Measurements from ENCODE around the gene FAM89B. TPM values are rescaled to one million over a fixed set of nuclear protein-coding genes. Genes with fewer than 3 reads are reported as not detected.

FAM89B gene
- total and polyA plus RNA-seq, 2 of the 8 experiments (the other 6 are each of a cell fraction or from before 2014, with no cell fraction given) = 15.8 to 32.4 TPM

DNA sequence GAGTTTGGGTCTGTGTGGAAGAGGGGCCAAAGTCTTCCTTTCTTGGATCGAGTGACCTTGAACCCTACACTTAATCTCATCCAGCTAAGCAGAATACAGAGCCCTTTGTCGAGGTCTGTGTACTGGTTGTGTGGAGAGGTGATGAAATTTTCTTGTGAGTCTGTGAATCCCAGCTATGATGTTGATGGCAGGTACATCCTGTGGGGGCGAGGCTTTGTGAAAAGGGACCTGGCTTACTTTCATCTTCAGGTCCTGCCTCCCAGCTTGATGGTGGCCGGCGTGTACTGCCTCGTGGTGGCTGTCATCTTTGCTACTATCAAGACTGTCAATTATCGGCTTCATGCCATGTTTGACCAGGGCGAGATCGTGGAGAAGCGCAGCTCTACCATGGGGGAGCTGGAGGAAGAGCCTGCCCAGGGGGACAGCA, 44.2 kb downstream of the FAM89B start:
- no peak overlapping the region for H2BK15ac ChIP-seq (ENCODE audit: low read length)
- H3K79me2 ChIP-seq (ENCODE audit: control insufficient read depth in 1 of 2, insufficient read depth in 2 of 2, low read length in 2 of 2) = peaks cover 11 to 27% of the 10 kb centered on the region in 2 experiments
- H3K23ac ChIP-seq (ENCODE audit: insufficient read length) = no peak overlapping the region
- ChIA-PET CTCF (ENCODE audit: partially characterized antibody) (interaction anchor here (0.7 to 2.1 kb wide), 8 partner anchors 10 to 95 kb away, joined by 3 to 11 read pairs (median 4); partner anchors contain the start of genes KAT5 and SIPA1), POLR2A (ENCODE audit: partially characterized antibody) (interaction anchor here (0.7 to 5.7 kb wide), 8 partner anchors 12 to 119 kb away, joined by 3 to 38 read pairs (median 6); partner anchors contain the start of gene SIPA1)
- H3K9ac ChIP-seq (replicated peaks in 1 of 4; ENCODE audit: extremely low read depth in 1 of 4, low read depth in 3 of 4, low read length in 3 of 4) = peak overlapping the region in 3 of 4 experiments; percentile 52 to 78 (median 72); a peak in 5 of 7 replicates
- H3K56ac ChIP-seq (replicated peaks; ENCODE audit: insufficient read length, low read depth, low read length) = no peak overlapping the region
- H4K20me1 ChIP-seq (replicated peaks in 1 of 2; ENCODE audit: control insufficient read depth in 1 of 2, insufficient read depth in 2 of 2, low read length in 2 of 2) = peaks cover 5 to 36% of the 10 kb centered on the region in 2 experiments
- H3K14ac ChIP-seq (ENCODE audit: insufficient read length) = no peak overlapping the region
- H3K4me2 ChIP-seq (ENCODE audit: insufficient read depth in 1 of 2, low read depth in 2 of 2, low read length in 2 of 2) = peak overlapping the region; percentile 80 to 98
- H3K36me3 ChIP-seq (ENCODE audit: control insufficient read depth in 2 of 4, insufficient read depth in 4 of 4, low read length in 3 of 4) = peaks cover 3 to 29% (median 19%) of the 10 kb centered on the region in 4 experiments; a peak in 6 of 8 replicates
- DNase-seq (ENCODE audit: low read depth in 1 of 2, low spot score in 2 of 2) (no peak), FAIRE-seq (no peak)
- H2BK5ac ChIP-seq (ENCODE audit: low read depth, low read length) = no peak overlapping the region
- H3K4me3 ChIP-seq (ENCODE audit: extremely low read depth in 1 of 4, insufficient read depth in 2 of 4, low read depth in 3 of 4, low read length in 4 of 4) = peak overlapping the region; percentile 63 to 88 (median 86)
- no peaks in the 10 kb centered on the region for H3K27me3 ChIP-seq (replicated peaks in 1 of 4; ENCODE audit: control insufficient read depth in 3 of 4, extremely low read depth in 1 of 4, insufficient read depth in 3 of 4, low read length in 3 of 4)
- H4K8ac ChIP-seq (ENCODE audit: extremely low read depth, insufficient read depth, low read length) = no peak overlapping the region; the same call in 1 of the 2 replicates
- no peak overlapping the region for H3K18ac ChIP-seq (ENCODE audit: extremely low read depth, low read length)
- H2BK12ac ChIP-seq (ENCODE audit: low read depth, low read length) = no peak overlapping the region
- no peaks in the 10 kb centered on the region for H3K9me3 ChIP-seq (ENCODE audit: insufficient read depth in 2 of 2, low read depth in 1 of 2, low read length in 1 of 2)
- no peak overlapping the region for H4K5ac ChIP-seq (ENCODE audit: insufficient read length, low read depth, low read length)
- no peak overlapping the region for H2AK5ac ChIP-seq (ENCODE audit: low read depth, low read length)
- peaks cover 16% of the 10 kb centered on the region for H3K23me2 ChIP-seq (ENCODE audit: low read depth, low read length)
- H3K79me1 ChIP-seq (ENCODE audit: low read depth, low read length) = peaks cover 28% of the 10 kb centered on the region
- H3K4ac ChIP-seq (replicated peaks; ENCODE audit: insufficient read length, low read depth, low read length) = no peak overlapping the region
- no peak overlapping the region for H2AFZ ChIP-seq (ENCODE audit: low read length)
- H3K27ac ChIP-seq (ENCODE audit: low read depth, low read length) = no peak overlapping the region
- 87% methylated on average over 10 of the region's 10 CpGs; no CpG with 5 or more reads in 1 of the 2 experiments for WGBS, 2 experiments (ENCODE audit: extremely low coverage in 1 of 2, insufficient coverage in 1 of 2, insufficient read length in 1 of 2, insufficient replicate concordance in 2 of 2, low coverage in 1 of 2, low lambda C conversion rate in 2 of 2, missing lambda C conversion rate in 1 of 2)
- H3K4me1 ChIP-seq (replicated peaks in 1 of 4; ENCODE audit: control insufficient read depth in 3 of 4, insufficient read depth in 4 of 4, low read length in 3 of 4) = peaks cover 0 to 18% (median 9%) of the 10 kb centered on the region in 4 experiments; a peak in 5 of 7 replicates
- no peak overlapping the region for H4K91ac ChIP-seq (replicated peaks; ENCODE audit: insufficient read length, low read length)
- H2BK120ac ChIP-seq (replicated peaks; ENCODE audit: low read depth, low read length) = no peak overlapping the region
- H2BK20ac ChIP-seq (ENCODE audit: low read length) = no peak overlapping the region
- TF ChIP-seq CHD1 (IDR thresholded peaks at IDR 0.05; ENCODE audit: low read depth, low read length) = no peak
- TF ChIP-seq RNF2 (IDR thresholded peaks at IDR 0.05; ENCODE audit: borderline replicate concordance, low read depth, low read length, missing control alignments, poor library complexity, severe bottlenecking) = no peak
- TF ChIP-seq SIN3A (conservative IDR thresholded peaks at IDR 0.05 in 1 of 2, IDR thresholded peaks at IDR 0.05 in 1 of 2; ENCODE audit: low read depth in 1 of 2, low read length in 2 of 2) = no peak
- TF ChIP-seq JUND (IDR thresholded peaks at IDR 0.05; ENCODE audit: low read length) = no peak
- no peak for TF ChIP-seq SUZ12 (IDR thresholded peaks at IDR 0.05; ENCODE audit: low read length)
- TF ChIP-seq TAF1 (IDR thresholded peaks at IDR 0.05; ENCODE audit: low read depth, low read length) = no peak
- TF ChIP-seq, protein P1, sequence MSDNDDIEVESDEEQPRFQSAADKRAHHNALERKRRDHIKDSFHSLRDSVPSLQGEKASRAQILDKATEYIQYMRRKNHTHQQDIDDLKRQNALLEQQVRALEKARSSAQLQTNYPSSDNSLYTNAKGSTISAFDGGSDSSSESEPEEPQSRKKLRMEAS (IDR thresholded peaks at IDR 0.05) = no peak
- no peak for TF ChIP-seq MAFK (IDR thresholded peaks at IDR 0.05; ENCODE audit: low read depth, low read length)
- TF ChIP-seq BRCA1 (IDR thresholded peaks at IDR 0.05; ENCODE audit: low read depth, low read length) = no peak
- TF ChIP-seq BCL11A (IDR thresholded peaks at IDR 0.05; ENCODE audit: low read depth in 2 of 2, low read length in 2 of 2) = no peak
- TF ChIP-seq ASH2L (IDR thresholded peaks at IDR 0.05; ENCODE audit: low read length) = no peak
- TF ChIP-seq KDM1A (IDR thresholded peaks at IDR 0.05; ENCODE audit: borderline replicate concordance, low read length) = no peak
- TF ChIP-seq GTF2F1 (IDR thresholded peaks at IDR 0.05; ENCODE audit: borderline replicate concordance, low read depth, low read length) = no peak
- no peak for TF ChIP-seq CEBPB (IDR thresholded peaks at IDR 0.05; ENCODE audit: low read depth, low read length)

All from H1 (cell line).